SK-N-MC (cell line): ENCODE measurements around the gene ADAMTS3.

Experiments used
- EZH2 ChIP-seq: fragments of 200-600 bp; sonication (generic); IDR thresholded peaks from one replicate; pipeline ENCODE4 v1.6.1; 2017; ENCODE audit warnings: antibody characterized with exemption
- FOXP2 ChIP-seq: optimal IDR thresholded peaks from 2 replicates; pipeline ENCODE3; 2011; ENCODE audit warnings: mild to moderate bottlenecking, moderate library complexity; ENCODE audit not compliant: insufficient read depth; ENCODE audit errors: extremely low read length, control extremely low read depth
- POLR2AphosphoS5 ChIP-seq: IDR thresholded peaks from 2 replicates; pipeline ENCODE4 v1.6.1; 2012; ENCODE audit warnings: mild to moderate bottlenecking, low read depth, low read length, borderline replicate concordance

DNA sequence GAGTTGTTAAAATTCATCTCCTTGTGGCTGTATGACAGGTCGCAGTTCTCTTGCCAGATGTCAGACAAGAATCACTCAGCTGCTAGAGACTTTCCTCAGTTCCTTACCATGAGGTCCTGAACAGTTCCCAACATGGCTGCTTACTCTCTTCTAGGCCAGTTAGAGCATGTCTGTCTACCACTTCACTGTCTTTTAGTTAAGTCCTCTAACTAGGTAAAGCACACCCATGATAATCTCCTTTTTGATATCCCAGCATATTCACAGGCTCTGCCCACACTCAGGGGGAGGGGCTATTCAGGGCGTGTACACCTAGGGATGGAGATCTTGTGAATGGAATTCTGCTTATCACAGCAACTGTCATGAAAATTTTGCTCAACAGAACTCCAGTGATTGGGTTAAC lies 190.1 kb downstream of the ADAMTS3 start:
- no peak for TF ChIP-seq EZH2
- TF ChIP-seq POLR2AphosphoS5 = no peak
- TF ChIP-seq FOXP2 = no peak
